ENCODE results near the gene TFPI. TPM values are rescaled to one million over a fixed set of nuclear protein-coding genes. Genes with fewer than 3 reads are reported as not detected.
"Not testable (repeated sequence)": the region's sequence is repeated elsewhere in the genome, so short reads cannot be mapped to it uniquely, and the experiment has no call there.

The TFPI gene
- total and polyA plus RNA-seq, 2 experiments from 2014 or later = 6.6 to 8.8 TPM

GRCh38 chr2:187567126-187567525 lies 12.9 kb upstream of the TFPI start:
- TF ChIP-seq, protein P1, sequence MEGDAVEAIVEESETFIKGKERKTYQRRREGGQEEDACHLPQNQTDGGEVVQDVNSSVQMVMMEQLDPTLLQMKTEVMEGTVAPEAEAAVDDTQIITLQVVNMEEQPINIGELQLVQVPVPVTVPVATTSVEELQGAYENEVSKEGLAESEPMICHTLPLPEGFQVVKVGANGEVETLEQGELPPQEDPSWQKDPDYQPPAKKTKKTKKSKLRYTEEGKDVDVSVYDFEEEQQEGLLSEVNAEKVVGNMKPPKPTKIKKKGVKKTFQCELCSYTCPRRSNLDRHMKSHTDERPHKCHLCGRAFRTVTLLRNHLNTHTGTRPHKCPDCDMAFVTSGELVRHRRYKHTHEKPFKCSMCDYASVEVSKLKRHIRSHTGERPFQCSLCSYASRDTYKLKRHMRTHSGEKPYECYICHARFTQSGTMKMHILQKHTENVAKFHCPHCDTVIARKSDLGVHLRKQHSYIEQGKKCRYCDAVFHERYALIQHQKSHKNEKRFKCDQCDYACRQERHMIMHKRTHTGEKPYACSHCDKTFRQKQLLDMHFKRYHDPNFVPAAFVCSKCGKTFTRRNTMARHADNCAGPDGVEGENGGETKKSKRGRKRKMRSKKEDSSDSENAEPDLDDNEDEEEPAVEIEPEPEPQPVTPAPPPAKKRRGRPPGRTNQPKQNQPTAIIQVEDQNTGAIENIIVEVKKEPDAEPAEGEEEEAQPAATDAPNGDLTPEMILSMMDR (IDR thresholded peaks at IDR 0.05; ENCODE audit: low read depth, low read length) = no peak
- Histone ChIP-seq H3K27me3 (no peaks in the 10 kb centered on the region), H3K27ac (no peak overlapping the region), H3K4me3 (no peak overlapping the region), H3K4me1 (ENCODE audit: low read depth) (no peaks in the 10 kb centered on the region), H3K9me3 (ENCODE audit: low read depth) (no peaks in the 10 kb centered on the region), H3K36me3 (no peaks in the 10 kb centered on the region)
- DNase-seq (ENCODE audit: low read depth in 1 of 2, low spot score in 1 of 2) = peak in 1 of 2 donors; percentile 87

- H3K27ac ChIP-seq = no peak overlapping the region
- TF ChIP-seq, protein P1 (IDR thresholded peaks at IDR 0.05; ENCODE audit: low read depth, low read length) = no peak
- no peaks in the 10 kb centered on the region for H3K9me3 ChIP-seq (ENCODE audit: low read depth)
- no peak overlapping the region for H3K4me3 ChIP-seq
- H3K4me1 ChIP-seq (ENCODE audit: low read depth) = no peaks in the 10 kb centered on the region
- no peaks in the 10 kb centered on the region for H3K27me3 ChIP-seq
- no peaks in the 10 kb centered on the region for H3K36me3 ChIP-seq
- DNase-seq (ENCODE audit: low read depth in 1 of 2, low spot score in 1 of 2) = no peak
These were observed 12.5 kb upstream of the TFPI start for GRCh38 chr2:187566712-187567111.

GRCh38 chr2:187566266-187566665 lies 12.0 kb upstream of the TFPI start:
- no peak for DNase-seq (ENCODE audit: low read depth in 1 of 2, low spot score in 1 of 2)
- no peaks in the 10 kb centered on the region for H3K27me3 ChIP-seq
- TF ChIP-seq, protein P1 (IDR thresholded peaks at IDR 0.05; ENCODE audit: low read depth, low read length) = no peak
- H3K36me3 ChIP-seq = no peaks in the 10 kb centered on the region
- no peaks in the 10 kb centered on the region for H3K4me1 ChIP-seq (ENCODE audit: low read depth)
- H3K9me3 ChIP-seq (ENCODE audit: low read depth) = no peaks in the 10 kb centered on the region
- H3K4me3 ChIP-seq = no peak overlapping the region
- H3K27ac ChIP-seq = no peak overlapping the region

GRCh38 chr2:187565618-187566017 lies 11.4 kb upstream of the TFPI start:
- H3K27me3 ChIP-seq; H3K4me3 ChIP-seq; H3K36me3 ChIP-seq; DNase-seq (ENCODE audit: low read depth in 1 of 2, low spot score in 1 of 2); H3K27ac ChIP-seq; H3K4me1 ChIP-seq (ENCODE audit: low read depth); H3K9me3 ChIP-seq (ENCODE audit: low read depth): not testable (repeated sequence)

GRCh38 chr2:187556493-187556892 lies 2.3 kb upstream of the TFPI start:
- not testable (repeated sequence) for H3K27ac ChIP-seq; DNase-seq (ENCODE audit: low read depth in 1 of 2, low spot score in 1 of 2); H3K36me3 ChIP-seq; H3K9me3 ChIP-seq (ENCODE audit: low read depth); H3K27me3 ChIP-seq; H3K4me1 ChIP-seq (ENCODE audit: low read depth); H3K4me3 ChIP-seq

DNA sequence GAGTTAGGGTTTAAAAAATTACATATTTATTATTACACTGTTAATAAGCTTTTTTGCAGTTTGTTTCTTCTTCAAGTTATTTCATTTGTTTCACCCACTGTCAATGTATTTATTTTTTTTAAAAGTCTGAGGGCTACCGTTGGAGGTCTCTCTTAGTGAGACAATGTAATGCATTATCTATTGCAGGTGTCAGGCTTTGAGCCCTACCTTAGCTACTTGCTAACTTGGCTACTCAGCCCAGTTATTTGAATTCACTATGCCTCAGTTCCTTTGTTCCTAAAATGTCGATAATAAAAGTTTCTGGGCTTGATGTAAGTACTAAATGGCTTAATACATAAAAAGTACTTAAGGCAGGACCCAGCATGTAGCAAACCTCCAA lies 458 bp upstream of the TFPI start:
- DNase-seq (ENCODE audit: low read depth in 1 of 2, low spot score in 1 of 2) = no peak
- no peak overlapping the region for H3K27ac ChIP-seq

More for the DNA sequence above, 458 bp upstream of the TFPI start:
- Histone ChIP-seq H3K9me3 (ENCODE audit: low read depth) (no peaks in the 10 kb centered on the region), H3K4me1 (ENCODE audit: low read depth) (peaks cover 3% of the 10 kb centered on the region), H3K27me3 (no peaks in the 10 kb centered on the region), H3K36me3 (no peaks in the 10 kb centered on the region), H3K4me3 (no peak overlapping the region)
- TF ChIP-seq, protein P1 (IDR thresholded peaks at IDR 0.05; ENCODE audit: low read depth, low read length) = no peak

Data from cardiac muscle cell (in vitro differentiated cells and primary cell).